IPS-20b (cell line): ENCODE results near the gene GAL3ST1.
"Not testable (repeated sequence)": the region's sequence is repeated elsewhere in the genome, so short reads cannot be mapped to it uniquely, and the experiment has no call there.

Experiments
- H3K27ac ChIP-seq: one replicate; pipeline ENCODE4 v1.5.1; 2013; ENCODE audit warnings: low read length
- H3K27me3 ChIP-seq: 2 replicates; pipeline ENCODE4 v1.6.1; 2013; ENCODE audit warnings: mild to moderate bottlenecking, low read length, inconsistent platforms; ENCODE audit not compliant: insufficient read depth
- H3K36me3 ChIP-seq: 2 replicates; pipeline ENCODE4 v1.6.1; 2013; ENCODE audit warnings: low read depth, mild to moderate bottlenecking, inconsistent platforms, low read length, moderate library complexity; ENCODE audit not compliant: insufficient read depth
- H3K4me1 ChIP-seq: 2 replicates; pipeline ENCODE4 v1.6.1; 2013; ENCODE audit warnings: mild to moderate bottlenecking, control low read depth, inconsistent platforms, low read length, moderate library complexity; ENCODE audit not compliant: insufficient read depth
- H3K4me3 ChIP-seq: 2 replicates; pipeline ENCODE4 v1.5.1; 2013; ENCODE audit warnings: mild to moderate bottlenecking, low read length, inconsistent platforms
- H3K9ac ChIP-seq: 2 replicates; pipeline ENCODE4 v1.6.1; 2013; ENCODE audit warnings: low read depth, mild to moderate bottlenecking, inconsistent platforms, low read length, moderate library complexity
- H3K9me3 ChIP-seq: 2 replicates; pipeline ENCODE4 v1.6.1; 2013; ENCODE audit warnings: mild to moderate bottlenecking, low read depth, low read length, inconsistent platforms; ENCODE audit not compliant: insufficient read depth

GAL3ST1 gene

GRCh38 chr22:30574095-30574981 is at the start of gene GAL3ST1:
Gene GAL3ST1 (minus strand): TSS chr22:30574665. CDS start chr22:30557392, 17,273 bp downstream.
- peaks cover 9% of the 10 kb centered on the region; the same call in 1 of the 2 replicates for H3K4me1 ChIP-seq
- peak within 1 kb of the TSS; percentile 76 for H3K9ac ChIP-seq
- no peaks in the 10 kb centered on the region for H3K9me3 ChIP-seq
- H3K36me3 ChIP-seq, result peaks cover 39% of the 10 kb centered on the region
- no peak within 1 kb of the TSS for H3K27ac ChIP-seq
- H3K4me3 ChIP-seq, result peak within 1 kb of the TSS; percentile 78
- H3K27me3 ChIP-seq, result no peaks in the 10 kb centered on the region

GRCh38 chr22:30619909-30620308 is 45.4 kb upstream of the GAL3ST1 start:
- peaks cover 71% of the 10 kb centered on the region for H3K36me3 ChIP-seq
- H3K9ac ChIP-seq, H3K4me3 ChIP-seq: not testable (repeated sequence)

GRCh38 chr22:30617819-30618218 is 43.4 kb upstream of the GAL3ST1 start:
- H3K27me3 ChIP-seq, result no peaks in the 10 kb centered on the region
- H3K4me1 ChIP-seq, result no peaks in the 10 kb centered on the region
- peaks cover 77% of the 10 kb centered on the region for H3K36me3 ChIP-seq
- H3K9me3 ChIP-seq, result no peaks in the 10 kb centered on the region
- H3K4me3 ChIP-seq, result no peak overlapping the region
- H3K9ac ChIP-seq, result no peak overlapping the region
- H3K27ac ChIP-seq, result no peak overlapping the region

More at GRCh38 chr22:30619909-30620308, 45.4 kb upstream of the GAL3ST1 start:
- not testable (repeated sequence) for H3K9me3 ChIP-seq, H3K27ac ChIP-seq, H3K4me1 ChIP-seq, H3K27me3 ChIP-seq

GRCh38 chr22:30615543-30615954 is 41.1 kb upstream of the GAL3ST1 start:
- H3K9me3 ChIP-seq, result no peaks in the 10 kb centered on the region
- peaks cover 83% of the 10 kb centered on the region for H3K36me3 ChIP-seq
- no peak overlapping the region for H3K27ac ChIP-seq
- no peaks in the 10 kb centered on the region for H3K27me3 ChIP-seq
- H3K4me1 ChIP-seq, result no peaks in the 10 kb centered on the region
- no peak overlapping the region for H3K4me3 ChIP-seq
- no peak overlapping the region for H3K9ac ChIP-seq

GRCh38 chr22:30614879-30615278 is 40.4 kb upstream of the GAL3ST1 start:
- no peak overlapping the region for H3K4me3 ChIP-seq
- H3K27ac ChIP-seq, result no peak overlapping the region
- H3K36me3 ChIP-seq, result peaks cover 83% of the 10 kb centered on the region
- H3K9ac ChIP-seq, result no peak overlapping the region
- no peaks in the 10 kb centered on the region for H3K4me1 ChIP-seq
- no peaks in the 10 kb centered on the region for H3K9me3 ChIP-seq
- no peaks in the 10 kb centered on the region for H3K27me3 ChIP-seq

GRCh38 chr22:30614268-30614667 is 39.8 kb upstream of the GAL3ST1 start:
- Histone ChIP-seq H3K27ac (no peak overlapping the region), H3K9ac (no peak overlapping the region), H3K36me3 (peaks cover 82% of the 10 kb centered on the region)

GRCh38 chr22:30612789-30613188 is 38.3 kb upstream of the GAL3ST1 start:
- Histone ChIP-seq H3K36me3 (peaks cover 71% of the 10 kb centered on the region), H3K4me3 (no peak overlapping the region)

More at GRCh38 chr22:30614268-30614667, 39.8 kb upstream of the GAL3ST1 start:
- no peaks in the 10 kb centered on the region for H3K27me3 ChIP-seq
- no peak overlapping the region for H3K4me3 ChIP-seq
- no peaks in the 10 kb centered on the region for H3K4me1 ChIP-seq
- no peaks in the 10 kb centered on the region for H3K9me3 ChIP-seq

GRCh38 chr22:30611197-30611596 is 36.7 kb upstream of the GAL3ST1 start:
- Histone ChIP-seq H3K9me3 (no peaks in the 10 kb centered on the region), H3K27me3 (no peaks in the 10 kb centered on the region), H3K4me3 (no peak overlapping the region), H3K27ac (no peak overlapping the region), H3K9ac (no peak overlapping the region), H3K36me3 (peaks cover 61% of the 10 kb centered on the region), H3K4me1 (no peaks in the 10 kb centered on the region; the same call in 1 of the 2 replicates)

More at GRCh38 chr22:30612789-30613188, 38.3 kb upstream of the GAL3ST1 start:
- Histone ChIP-seq H3K9ac (no peak overlapping the region), H3K27me3 (no peaks in the 10 kb centered on the region), H3K4me1 (no peaks in the 10 kb centered on the region; the same call in 1 of the 2 replicates), H3K27ac (no peak overlapping the region), H3K9me3 (no peaks in the 10 kb centered on the region)

- Histone ChIP-seq H3K27me3 (no peaks in the 10 kb centered on the region), H3K4me1 (peaks cover 9% of the 10 kb centered on the region; the same call in 1 of the 2 replicates), H3K4me3 (no peak overlapping the region), H3K9ac (no peak overlapping the region), H3K36me3 (peaks cover 52% of the 10 kb centered on the region), H3K9me3 (no peaks in the 10 kb centered on the region), H3K27ac (no peak overlapping the region)
Observed at GRCh38 chr22:30610299-30610698, 35.8 kb upstream of the GAL3ST1 start.

- Histone ChIP-seq H3K36me3 (peaks cover 47% of the 10 kb centered on the region), H3K27me3 (no peaks in the 10 kb centered on the region), H3K9me3 (no peaks in the 10 kb centered on the region), H3K4me1 (peaks cover 10% of the 10 kb centered on the region; the same call in 1 of the 2 replicates), H3K9ac (peak overlapping the region; percentile 14; the same call in 1 of the 2 replicates), H3K27ac (no peak overlapping the region), H3K4me3 (0 out of 2 replicates have a peak overlapping the region, but pooled peaks have one; percentile 84)
Observed at GRCh38 chr22:30609260-30610185, 35.1 kb upstream of the GAL3ST1 start.

- Histone ChIP-seq H3K4me3 (peak overlapping the region; percentile 84; the same call in 1 of the 2 replicates), H3K27me3 (no peaks in the 10 kb centered on the region), H3K27ac (no peak overlapping the region), H3K9me3 (no peaks in the 10 kb centered on the region), H3K4me1 (peaks cover 10% of the 10 kb centered on the region; the same call in 1 of the 2 replicates), H3K36me3 (peaks cover 32% of the 10 kb centered on the region), H3K9ac (peak overlapping the region; percentile 92; the same call in 1 of the 2 replicates)
Observed at GRCh38 chr22:30607939-30608338, 33.5 kb upstream of the GAL3ST1 start.
